BJ (cell line): ENCODE results near the gene CLSTN2. TPM values are rescaled to one million over a fixed set of nuclear protein-coding genes. Genes with fewer than 3 reads are reported as not detected.

ENCODE experiments used
- CTCF ChIA-PET: fragments of 350-600 bp; formaldehyde crosslinking; extraction: SDS; loops from one replicate; lab custom pipeline; 2021; ENCODE audit warnings: antibody characterized with exemption, inconsistent platforms; lab: Yijun Ruan, JAX
- POLR2A ChIA-PET: fragments of 300-600 bp; sonication (Branson Sonifier 250); formaldehyde crosslinking; extraction: SDS; loops from one replicate; lab custom pipeline; 2021; ENCODE audit warnings: antibody characterized with exemption; lab: Charles Lee
- DNase-seq: peaks from one replicate; pipeline ENCODE4 v3.0.0-alpha.2; 2011; ENCODE audit warnings: low read depth
- H3K27me3 ChIP-seq: 2 replicates; pipeline ENCODE4 v1.6.0; 2011; ENCODE audit warnings: low read length; ENCODE audit not compliant: control insufficient read depth, insufficient read depth
- H3K36me3 ChIP-seq: 2 replicates; pipeline ENCODE4 v1.5.1; 2011; ENCODE audit warnings: low read length; ENCODE audit not compliant: control insufficient read depth, insufficient read depth
- H3K4me3 ChIP-seq: 2 replicates; pipeline ENCODE4 v1.5.1; 2011; ENCODE audit warnings: low read depth, mild to moderate bottlenecking, control low read depth, low read length
- polyA plus RNA-seq: library from polyadenylated mRNA; depleted of rRNA; stranded (reverse); fragments of >200 nt; gene quantifications from 2 replicates; pipeline ENCODE4 v1.2.3, GENCODE V29; 2011
- TF ChIP-seq, protein P1 (sequence below): IDR thresholded peaks from 2 replicates; pipeline ENCODE4 v1.5.1; 2011; ENCODE audit warnings: low read depth, mild to moderate bottlenecking, control low read depth, inconsistent platforms, low read length, moderate library complexity; ENCODE audit not compliant: insufficient read depth

Gene CLSTN2
- polyA plus RNA-seq, 1 experiment: 1.8 TPM

DNA sequence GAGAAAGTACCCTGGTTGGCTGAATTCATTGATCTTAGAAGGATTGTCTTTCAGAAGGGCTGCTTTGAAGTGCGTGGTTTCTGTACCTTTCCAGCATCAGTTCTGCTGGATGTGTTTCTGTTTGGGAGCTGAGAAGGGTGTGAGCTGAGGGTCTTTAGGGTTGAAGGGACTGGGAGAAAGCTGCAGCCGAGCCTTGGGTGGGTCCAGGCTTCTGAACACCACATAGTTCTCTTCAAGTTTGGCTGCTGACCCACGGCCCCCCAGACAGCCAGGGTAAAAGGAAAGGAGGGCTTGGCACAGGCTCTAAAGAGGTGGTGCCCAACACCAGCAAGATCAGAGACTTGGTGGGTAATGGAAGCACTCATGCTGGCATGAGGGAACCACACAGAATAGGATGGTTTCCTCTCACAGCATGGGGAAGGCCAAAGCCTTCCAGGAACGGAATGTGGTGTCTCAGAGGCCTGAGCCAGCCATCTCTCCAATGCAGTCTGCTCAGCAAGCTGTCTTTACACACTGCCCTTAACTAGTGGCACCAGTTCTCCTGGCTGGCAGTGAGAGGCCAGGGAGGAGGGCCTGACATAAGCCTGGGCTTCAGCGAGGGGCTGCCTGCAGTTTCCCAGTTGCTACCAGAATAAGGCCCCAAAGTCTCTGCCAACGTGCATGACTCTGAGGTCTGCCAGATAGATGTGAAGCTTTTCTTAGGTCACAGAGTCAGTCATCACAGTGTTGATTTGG lies 503.9 kb downstream of the CLSTN2 start:
- H3K4me3 ChIP-seq: no peak overlapping the region
- CTCF ChIA-PET: no interaction called here
- TF ChIP-seq, protein P1, sequence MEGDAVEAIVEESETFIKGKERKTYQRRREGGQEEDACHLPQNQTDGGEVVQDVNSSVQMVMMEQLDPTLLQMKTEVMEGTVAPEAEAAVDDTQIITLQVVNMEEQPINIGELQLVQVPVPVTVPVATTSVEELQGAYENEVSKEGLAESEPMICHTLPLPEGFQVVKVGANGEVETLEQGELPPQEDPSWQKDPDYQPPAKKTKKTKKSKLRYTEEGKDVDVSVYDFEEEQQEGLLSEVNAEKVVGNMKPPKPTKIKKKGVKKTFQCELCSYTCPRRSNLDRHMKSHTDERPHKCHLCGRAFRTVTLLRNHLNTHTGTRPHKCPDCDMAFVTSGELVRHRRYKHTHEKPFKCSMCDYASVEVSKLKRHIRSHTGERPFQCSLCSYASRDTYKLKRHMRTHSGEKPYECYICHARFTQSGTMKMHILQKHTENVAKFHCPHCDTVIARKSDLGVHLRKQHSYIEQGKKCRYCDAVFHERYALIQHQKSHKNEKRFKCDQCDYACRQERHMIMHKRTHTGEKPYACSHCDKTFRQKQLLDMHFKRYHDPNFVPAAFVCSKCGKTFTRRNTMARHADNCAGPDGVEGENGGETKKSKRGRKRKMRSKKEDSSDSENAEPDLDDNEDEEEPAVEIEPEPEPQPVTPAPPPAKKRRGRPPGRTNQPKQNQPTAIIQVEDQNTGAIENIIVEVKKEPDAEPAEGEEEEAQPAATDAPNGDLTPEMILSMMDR: no peak
- no peaks in the 10 kb centered on the region for H3K27me3 ChIP-seq
- no peaks in the 10 kb centered on the region for H3K36me3 ChIP-seq
- DNase-seq: no peak
- POLR2A ChIA-PET: no interaction called here

DNA sequence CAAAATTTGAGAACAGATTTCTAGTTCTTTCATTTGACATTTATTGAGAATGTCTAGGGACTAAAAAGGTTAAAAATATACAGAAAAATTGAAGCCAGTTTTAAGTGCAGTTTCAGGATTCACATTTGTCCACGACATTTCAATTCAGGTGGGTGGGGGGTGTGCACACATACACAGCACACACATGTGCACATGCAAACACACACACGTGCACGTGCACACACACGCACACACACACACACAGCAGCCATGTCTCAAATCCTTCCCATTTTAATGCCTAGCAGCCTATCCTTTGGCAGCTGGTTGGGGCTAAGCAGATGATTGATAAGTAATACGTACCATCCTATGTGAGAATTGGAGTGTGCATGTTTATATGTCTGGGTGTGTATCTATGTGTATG lies 504.5 kb downstream of the CLSTN2 start:
- H3K4me3 ChIP-seq: no peak overlapping the region
- CTCF ChIA-PET: no interaction called here
- POLR2A ChIA-PET: no interaction called here
- TF ChIP-seq, protein P1: no peak
- no peak for DNase-seq
- H3K27me3 ChIP-seq: no peaks in the 10 kb centered on the region
- H3K36me3 ChIP-seq: no peaks in the 10 kb centered on the region

DNA sequence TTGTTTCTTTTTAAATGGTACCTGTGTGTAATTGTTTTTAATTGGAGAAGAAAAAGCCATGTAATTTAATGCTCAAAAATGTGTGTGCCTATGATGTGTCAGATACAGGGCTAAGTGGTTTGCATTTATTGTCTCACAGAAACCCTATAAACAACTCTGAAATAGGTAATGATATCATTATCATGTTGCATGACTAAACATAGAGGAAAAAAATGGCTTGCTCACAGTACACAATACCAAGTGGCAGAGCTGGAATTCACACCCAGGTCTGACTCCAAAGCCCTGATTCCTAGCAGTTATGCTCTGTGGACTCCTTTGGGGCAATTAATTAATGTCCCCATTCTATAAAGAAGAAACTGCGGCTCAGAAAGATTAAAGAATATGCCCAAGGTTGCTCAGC lies 505.5 kb downstream of the CLSTN2 start:
- DNase-seq: no peak
- CTCF ChIA-PET: no interaction called here
- Histone ChIP-seq H3K4me3 (no peak overlapping the region), H3K27me3 (no peaks in the 10 kb centered on the region), H3K36me3 (no peaks in the 10 kb centered on the region)
- POLR2A ChIA-PET: no interaction called here
- TF ChIP-seq, protein P1: no peak

DNA sequence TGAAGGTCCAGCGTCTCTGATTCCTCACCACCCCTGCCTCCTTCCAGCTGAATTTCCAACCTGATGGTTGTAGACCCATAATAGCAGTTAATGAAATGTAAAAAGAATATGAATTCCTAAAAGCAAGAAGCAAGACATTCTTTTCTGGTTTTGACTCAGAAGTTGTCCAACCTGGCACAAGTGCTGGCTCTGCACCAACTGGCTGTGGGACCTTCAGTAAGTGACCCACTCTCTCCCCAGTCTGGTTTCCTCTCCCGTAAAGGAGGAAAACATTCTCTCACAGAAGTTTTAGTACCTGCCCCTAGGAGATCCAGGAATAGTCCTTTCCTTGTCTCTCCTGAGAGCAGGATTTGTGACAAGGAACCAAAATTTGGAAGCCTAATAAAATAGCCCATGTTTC lies 506.0 kb downstream of the CLSTN2 start:
- ChIA-PET CTCF (no interaction called here), POLR2A (no interaction called here)
- TF ChIP-seq, protein P1: no peak
- Histone ChIP-seq H3K4me3 (no peak overlapping the region), H3K27me3 (no peaks in the 10 kb centered on the region), H3K36me3 (no peaks in the 10 kb centered on the region)
- DNase-seq: peak; percentile 9

DNA sequence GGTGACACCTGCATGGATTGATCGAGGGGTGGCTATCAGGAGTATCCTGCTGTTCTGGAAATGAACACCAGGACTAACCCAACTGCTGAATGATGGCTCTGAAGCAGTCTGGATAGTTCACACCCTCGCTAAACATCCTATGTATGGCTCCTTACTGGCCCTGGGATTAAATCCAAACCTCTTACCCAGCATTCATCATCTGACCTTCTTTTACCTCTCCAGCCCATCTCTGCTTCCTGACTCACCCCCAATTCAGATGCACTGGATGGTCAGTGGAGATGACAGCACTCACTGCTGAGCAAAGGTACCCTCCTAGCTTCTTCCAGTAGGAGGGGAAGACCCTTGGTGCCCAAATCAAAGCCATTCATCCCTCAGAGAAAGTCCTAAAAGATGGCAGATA lies 507.6 kb downstream of the CLSTN2 start:
- CTCF ChIA-PET: no interaction called here
- POLR2A ChIA-PET: no interaction called here
- Histone ChIP-seq H3K36me3 (no peaks in the 10 kb centered on the region), H3K4me3 (no peak overlapping the region), H3K27me3 (no peaks in the 10 kb centered on the region)
- TF ChIP-seq, protein P1: no peak
- no peak for DNase-seq
